Measurements from ENCODE around the gene ATXN7L1. TPM values are rescaled to one million over a fixed set of nuclear protein-coding genes. Genes with fewer than 3 reads are reported as not detected.
"Not testable (repeated sequence)": the region's sequence is repeated elsewhere in the genome, so short reads cannot be mapped to it uniquely, and the experiment has no call there.

The ATXN7L1 gene
- total RNA-seq, 1 experiment from 2014 or later = 29.9 TPM

GRCh38 chr7:105697753-105698152, 178.6 kb downstream of the ATXN7L1 start:
- intact Hi-C loops (cut with micrococcal nuclease; ENCODE audit: unreplicated experiment) = no loop called here
- ChIA-PET POLR2A (ENCODE audit: low non-redundant PET) (no interaction called here), CTCF (interaction anchor here (0.5 kb wide), 1 partner anchor 9 kb away, joined by 5 read pairs; no protein-coding TSS in a partner anchor)
- Histone ChIP-seq H3K4me3 (ENCODE audit: low read depth, low read length, poor library complexity, severe bottlenecking) (no peak overlapping the region), H3K36me3 (ENCODE audit: insufficient read depth, low read length, poor library complexity, severe bottlenecking) (no peaks in the 10 kb centered on the region), H3K27me3 (replicated peaks; ENCODE audit: insufficient read depth, low read depth, low read length, poor library complexity) (no peaks in the 10 kb centered on the region), H3K9me3 (ENCODE audit: low read depth, low read length, poor library complexity, severe bottlenecking) (no peaks in the 10 kb centered on the region), H3K4me1 (ENCODE audit: insufficient read depth, low read length, poor library complexity, severe bottlenecking) (peaks cover 19% of the 10 kb centered on the region), H3K27ac (ENCODE audit: low read depth, low read length, poor library complexity, severe bottlenecking) (peak overlapping the region; percentile 82)
- TF ChIP-seq, protein P1, sequence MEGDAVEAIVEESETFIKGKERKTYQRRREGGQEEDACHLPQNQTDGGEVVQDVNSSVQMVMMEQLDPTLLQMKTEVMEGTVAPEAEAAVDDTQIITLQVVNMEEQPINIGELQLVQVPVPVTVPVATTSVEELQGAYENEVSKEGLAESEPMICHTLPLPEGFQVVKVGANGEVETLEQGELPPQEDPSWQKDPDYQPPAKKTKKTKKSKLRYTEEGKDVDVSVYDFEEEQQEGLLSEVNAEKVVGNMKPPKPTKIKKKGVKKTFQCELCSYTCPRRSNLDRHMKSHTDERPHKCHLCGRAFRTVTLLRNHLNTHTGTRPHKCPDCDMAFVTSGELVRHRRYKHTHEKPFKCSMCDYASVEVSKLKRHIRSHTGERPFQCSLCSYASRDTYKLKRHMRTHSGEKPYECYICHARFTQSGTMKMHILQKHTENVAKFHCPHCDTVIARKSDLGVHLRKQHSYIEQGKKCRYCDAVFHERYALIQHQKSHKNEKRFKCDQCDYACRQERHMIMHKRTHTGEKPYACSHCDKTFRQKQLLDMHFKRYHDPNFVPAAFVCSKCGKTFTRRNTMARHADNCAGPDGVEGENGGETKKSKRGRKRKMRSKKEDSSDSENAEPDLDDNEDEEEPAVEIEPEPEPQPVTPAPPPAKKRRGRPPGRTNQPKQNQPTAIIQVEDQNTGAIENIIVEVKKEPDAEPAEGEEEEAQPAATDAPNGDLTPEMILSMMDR (conservative IDR thresholded peaks at IDR 0.05; ENCODE audit: low read depth, low read length) = no peak
- no TSS peak for BruUV-seq (replicated peaks)
- DNase-seq (ENCODE audit: low spot score) = no peak

DNA sequence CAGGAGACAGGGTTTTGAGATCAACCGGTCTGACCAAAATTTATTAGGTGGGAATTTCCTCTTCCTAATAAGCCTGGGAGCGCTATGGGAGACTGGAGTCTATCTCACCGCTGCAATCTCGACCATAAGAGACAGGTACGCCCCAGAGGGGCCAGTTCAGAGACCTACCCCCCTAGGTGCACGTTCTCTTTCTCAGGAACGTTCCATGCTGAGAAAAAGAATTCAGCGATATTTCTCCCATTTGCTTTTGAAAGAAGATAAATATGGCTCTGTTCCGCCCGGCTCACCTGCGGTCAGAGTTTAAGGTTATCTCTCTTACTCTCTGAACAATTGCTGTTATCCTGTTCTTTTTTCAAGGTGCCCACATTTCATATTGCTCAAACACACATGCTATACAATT, 179.2 kb downstream of the ATXN7L1 start:
- H3K9me3 ChIP-seq (ENCODE audit: low read depth, low read length, poor library complexity, severe bottlenecking); intact Hi-C loops (cut with micrococcal nuclease; ENCODE audit: unreplicated experiment); H3K27me3 ChIP-seq (replicated peaks; ENCODE audit: insufficient read depth, low read depth, low read length, poor library complexity); H3K36me3 ChIP-seq (ENCODE audit: insufficient read depth, low read length, poor library complexity, severe bottlenecking); BruUV-seq (replicated peaks); DNase-seq (ENCODE audit: low spot score); POLR2A ChIA-PET (ENCODE audit: low non-redundant PET); H3K4me3 ChIP-seq (ENCODE audit: low read depth, low read length, poor library complexity, severe bottlenecking); CTCF ChIA-PET: not testable (repeated sequence)
- Histone ChIP-seq H3K4me1 (ENCODE audit: insufficient read depth, low read length, poor library complexity, severe bottlenecking) (peaks cover 21% of the 10 kb centered on the region), H3K27ac (ENCODE audit: low read depth, low read length, poor library complexity, severe bottlenecking) (peak overlapping the region; percentile 52)

GRCh38 chr7:105693576-105693975, 182.8 kb downstream of the ATXN7L1 start:
- DNase-seq (ENCODE audit: low spot score) = no peak
- TF ChIP-seq, protein P1 (conservative IDR thresholded peaks at IDR 0.05; ENCODE audit: low read depth, low read length) = no peak
- no peak for TF ChIP-seq EZH2 (IDR thresholded peaks at IDR 0.05; ENCODE audit: borderline replicate concordance, low read depth, low read length, poor library complexity, severe bottlenecking)
- peak overlapping the region; percentile 95 for H3K27ac ChIP-seq (ENCODE audit: low read depth, low read length, poor library complexity, severe bottlenecking)
- CTCF ChIA-PET = no interaction called here
- H3K27me3 ChIP-seq (replicated peaks; ENCODE audit: insufficient read depth, low read depth, low read length, poor library complexity) = no peaks in the 10 kb centered on the region
- H3K36me3 ChIP-seq (ENCODE audit: insufficient read depth, low read length, poor library complexity, severe bottlenecking) = no peaks in the 10 kb centered on the region
- no peaks in the 10 kb centered on the region for H3K9me3 ChIP-seq (ENCODE audit: low read depth, low read length, poor library complexity, severe bottlenecking)
- intact Hi-C loops (cut with micrococcal nuclease; ENCODE audit: unreplicated experiment) = loop anchor here (2.0 to 5.0 kb wide), 5 partner anchors 41 to 461 kb away; partner anchors contain the start of gene ATXN7L1
- peaks cover 35% of the 10 kb centered on the region for H3K4me1 ChIP-seq (ENCODE audit: insufficient read depth, low read length, poor library complexity, severe bottlenecking)
- no peak overlapping the region for H3K4me3 ChIP-seq (ENCODE audit: low read depth, low read length, poor library complexity, severe bottlenecking)
- BruUV-seq (replicated peaks) = no TSS peak
- POLR2A ChIA-PET (ENCODE audit: low non-redundant PET) = no interaction called here
